ENCODE measurements around the gene GALNT13.

Gene GALNT13

DNA sequence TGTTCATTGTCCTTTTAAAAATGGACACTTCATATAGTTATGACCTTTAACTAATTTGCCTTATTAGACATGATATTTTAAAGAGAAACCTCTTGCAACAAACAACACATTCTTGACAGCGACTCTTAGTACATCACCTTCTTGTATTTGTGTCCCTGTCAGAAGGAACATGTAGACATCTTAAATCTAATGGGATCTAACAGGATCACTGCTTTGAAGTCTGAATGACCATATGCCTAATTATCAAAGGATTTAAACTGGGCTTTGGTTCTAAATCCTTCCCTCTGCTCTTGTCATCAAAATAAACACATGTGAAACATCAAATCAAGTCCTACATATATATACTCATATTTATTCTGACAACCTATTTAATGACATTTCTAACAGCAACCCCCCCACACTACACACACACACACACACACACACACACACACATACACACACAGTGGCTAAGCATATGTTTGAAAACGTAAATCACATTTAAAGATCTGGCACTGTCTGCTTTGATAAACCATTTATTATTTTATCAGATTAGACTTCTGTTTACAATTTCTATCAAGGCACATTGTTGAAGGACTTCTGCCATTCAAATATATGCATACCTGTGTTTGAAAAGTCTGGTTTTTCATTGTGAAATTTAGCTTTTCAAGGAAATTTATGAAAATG is 4.2 kb downstream of the GALNT13 start:
- Histone ChIP-seq H3K27me3 (replicated peaks; ENCODE audit: control insufficient read depth, insufficient read depth, low read length) (peaks cover 11% of the 10 kb centered on the region), H3K36me3 (ENCODE audit: control insufficient read depth, insufficient read depth, low read length, severe bottlenecking) (no peaks in the 10 kb centered on the region), H3K9me3 (ENCODE audit: control insufficient read depth, low read length) (no peaks in the 10 kb centered on the region), H3K4me3 (ENCODE audit: low read length) (no peak overlapping the region), H3K4me1 (ENCODE audit: control insufficient read depth, insufficient read depth, low read length) (peaks cover 11% of the 10 kb centered on the region), H3K9ac (ENCODE audit: low read length) (no peak overlapping the region)
- no peak for DNase-seq (ENCODE audit: low read depth)

- no peak overlapping the region for H3K4me3 ChIP-seq (ENCODE audit: low read length)
- H3K36me3 ChIP-seq (ENCODE audit: control insufficient read depth, insufficient read depth, low read length, severe bottlenecking) = no peaks in the 10 kb centered on the region
- no peaks in the 10 kb centered on the region for H3K27me3 ChIP-seq (replicated peaks; ENCODE audit: control insufficient read depth, insufficient read depth, low read length)
- H3K9me3 ChIP-seq (ENCODE audit: control insufficient read depth, low read length) = no peaks in the 10 kb centered on the region
- DNase-seq (ENCODE audit: low read depth) = no peak
- H3K9ac ChIP-seq (ENCODE audit: low read length) = no peak overlapping the region
- H3K4me1 ChIP-seq (ENCODE audit: control insufficient read depth, insufficient read depth, low read length) = no peaks in the 10 kb centered on the region
Observed at GRCh38 chr2:153880926-153881325, 9.2 kb downstream of the GALNT13 start.

DNA sequence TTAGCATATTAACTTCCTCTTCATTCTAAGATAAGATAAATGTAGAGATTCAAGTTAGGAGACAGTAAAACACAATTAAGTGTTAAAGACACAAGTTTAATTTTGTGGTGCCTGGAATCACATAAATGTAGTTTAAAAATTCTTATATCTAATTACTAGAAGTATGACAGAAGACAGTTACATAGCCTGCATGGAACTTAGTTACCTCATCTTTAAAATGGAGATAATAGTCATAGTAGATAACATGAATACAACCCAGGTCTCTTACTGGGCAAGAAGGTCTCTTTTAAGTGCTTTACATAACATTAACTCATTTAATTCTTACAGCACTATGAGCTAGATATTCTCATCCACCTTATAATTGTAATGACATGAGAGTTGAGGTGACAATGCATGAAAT is 15.1 kb downstream of the GALNT13 start:
- Histone ChIP-seq H3K9ac (ENCODE audit: low read length) (no peak overlapping the region), H3K27me3 (replicated peaks; ENCODE audit: control insufficient read depth, insufficient read depth, low read length) (no peaks in the 10 kb centered on the region), H3K9me3 (ENCODE audit: control insufficient read depth, low read length) (no peaks in the 10 kb centered on the region), H3K4me3 (ENCODE audit: low read length) (no peak overlapping the region), H3K4me1 (ENCODE audit: control insufficient read depth, insufficient read depth, low read length) (no peaks in the 10 kb centered on the region), H3K36me3 (ENCODE audit: control insufficient read depth, insufficient read depth, low read length, severe bottlenecking) (no peaks in the 10 kb centered on the region)
- DNase-seq (ENCODE audit: low read depth) = no peak

GRCh38 chr2:153890576-153890975 is 18.9 kb downstream of the GALNT13 start:
- no peaks in the 10 kb centered on the region for H3K27me3 ChIP-seq (replicated peaks; ENCODE audit: control insufficient read depth, insufficient read depth, low read length)
- no peaks in the 10 kb centered on the region for H3K9me3 ChIP-seq (ENCODE audit: control insufficient read depth, low read length)
- DNase-seq (ENCODE audit: low read depth) = no peak
- H3K36me3 ChIP-seq (ENCODE audit: control insufficient read depth, insufficient read depth, low read length, severe bottlenecking) = no peaks in the 10 kb centered on the region
- H3K4me3 ChIP-seq (ENCODE audit: low read length) = no peak overlapping the region
- H3K9ac ChIP-seq (ENCODE audit: low read length) = no peak overlapping the region
- no peaks in the 10 kb centered on the region for H3K4me1 ChIP-seq (ENCODE audit: control insufficient read depth, insufficient read depth, low read length)

DNA sequence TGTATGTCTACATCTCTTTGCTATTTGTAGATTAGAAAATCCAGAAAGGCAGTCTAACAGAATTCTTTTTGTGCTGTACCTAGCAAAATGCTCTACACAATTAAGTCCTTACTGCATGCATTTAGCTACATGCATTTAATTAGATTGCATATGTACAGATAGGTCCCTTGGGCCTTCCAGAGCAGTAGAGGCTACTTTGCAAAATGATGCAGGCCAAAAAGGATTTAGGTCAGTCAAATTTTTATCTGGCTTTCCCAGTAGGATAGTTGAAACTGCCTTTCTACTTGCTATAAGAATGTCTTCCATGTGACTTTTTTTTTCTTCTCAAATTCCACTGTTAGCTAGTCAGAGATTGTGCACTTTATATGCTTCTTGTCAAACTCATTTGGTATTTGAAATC is 19.3 kb downstream of the GALNT13 start:
- Histone ChIP-seq H3K27me3 (replicated peaks; ENCODE audit: control insufficient read depth, insufficient read depth, low read length) (no peaks in the 10 kb centered on the region), H3K9ac (ENCODE audit: low read length) (no peak overlapping the region), H3K9me3 (ENCODE audit: control insufficient read depth, low read length) (no peaks in the 10 kb centered on the region), H3K36me3 (ENCODE audit: control insufficient read depth, insufficient read depth, low read length, severe bottlenecking) (no peaks in the 10 kb centered on the region), H3K4me3 (ENCODE audit: low read length) (no peak overlapping the region), H3K4me1 (ENCODE audit: control insufficient read depth, insufficient read depth, low read length) (no peaks in the 10 kb centered on the region)
- no peak for DNase-seq (ENCODE audit: low read depth)

- Histone ChIP-seq H3K9me3 (ENCODE audit: control insufficient read depth, low read length) (peaks cover 3% of the 10 kb centered on the region), H3K27me3 (replicated peaks; ENCODE audit: control insufficient read depth, insufficient read depth, low read length) (no peaks in the 10 kb centered on the region), H3K36me3 (ENCODE audit: control insufficient read depth, insufficient read depth, low read length, severe bottlenecking) (no peaks in the 10 kb centered on the region), H3K9ac (ENCODE audit: low read length) (no peak overlapping the region), H3K4me1 (ENCODE audit: control insufficient read depth, insufficient read depth, low read length) (no peaks in the 10 kb centered on the region), H3K4me3 (ENCODE audit: low read length) (no peak overlapping the region)
- DNase-seq (ENCODE audit: low read depth) = no peak
Observed at GRCh38 chr2:153912798-153913396, 41.2 kb downstream of the GALNT13 start.

DNA sequence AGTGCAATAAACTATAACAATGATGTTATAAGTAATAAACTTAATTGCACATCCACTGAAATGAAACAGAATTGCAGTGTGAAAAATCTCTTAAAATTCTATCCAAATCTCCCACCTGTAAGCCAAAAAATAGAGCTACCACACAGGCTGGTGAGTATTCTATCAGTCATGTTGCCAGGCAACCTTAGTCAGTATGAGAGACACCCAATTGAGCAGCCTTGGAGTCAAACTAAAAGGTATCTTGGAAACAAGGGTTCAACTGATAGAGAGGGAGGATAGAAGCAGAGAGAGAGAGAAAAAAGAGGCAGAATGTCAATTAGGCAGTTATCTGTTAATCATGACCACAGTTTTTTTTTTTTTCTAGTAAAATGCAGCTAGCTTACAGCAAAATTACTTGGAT is 45.8 kb downstream of the GALNT13 start:
- H3K27me3 ChIP-seq (replicated peaks; ENCODE audit: control insufficient read depth, insufficient read depth, low read length) = no peaks in the 10 kb centered on the region
- H3K9ac ChIP-seq (ENCODE audit: low read length) = no peak overlapping the region
- H3K36me3 ChIP-seq (ENCODE audit: control insufficient read depth, insufficient read depth, low read length, severe bottlenecking) = no peaks in the 10 kb centered on the region
- DNase-seq (ENCODE audit: low read depth) = no peak
- H3K4me3 ChIP-seq (ENCODE audit: low read length) = no peak overlapping the region
- no peaks in the 10 kb centered on the region for H3K4me1 ChIP-seq (ENCODE audit: control insufficient read depth, insufficient read depth, low read length)
- no peaks in the 10 kb centered on the region for H3K9me3 ChIP-seq (ENCODE audit: control insufficient read depth, low read length)

DNA sequence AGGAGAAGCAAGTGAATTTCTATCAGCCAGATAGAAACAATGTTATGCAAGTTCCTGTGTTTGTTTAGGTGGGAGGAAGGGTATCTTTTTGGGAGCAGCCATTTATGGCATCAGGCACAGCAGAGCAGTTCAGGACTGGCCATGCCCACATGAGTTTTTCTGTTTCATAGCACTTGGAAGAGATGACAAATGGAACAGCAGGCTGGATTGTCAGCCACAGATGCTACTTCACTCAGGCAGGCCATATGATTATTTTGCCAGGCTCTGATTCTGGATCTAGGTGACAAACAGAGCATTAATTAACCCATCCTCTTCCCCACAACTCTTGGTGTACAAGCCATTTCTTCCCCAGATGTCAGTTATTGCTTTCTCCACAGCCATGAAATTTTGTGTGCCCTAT is 63.8 kb downstream of the GALNT13 start:
- H3K36me3 ChIP-seq (ENCODE audit: control insufficient read depth, insufficient read depth, low read length, severe bottlenecking) = no peaks in the 10 kb centered on the region
- H3K27me3 ChIP-seq (replicated peaks; ENCODE audit: control insufficient read depth, insufficient read depth, low read length) = no peaks in the 10 kb centered on the region
- peaks cover 8% of the 10 kb centered on the region for H3K4me1 ChIP-seq (ENCODE audit: control insufficient read depth, insufficient read depth, low read length)
- DNase-seq (ENCODE audit: low read depth) = no peak
- no peaks in the 10 kb centered on the region for H3K9me3 ChIP-seq (ENCODE audit: control insufficient read depth, low read length)
- no peak overlapping the region for H3K9ac ChIP-seq (ENCODE audit: low read length)
- H3K4me3 ChIP-seq (ENCODE audit: low read length) = no peak overlapping the region

DNA sequence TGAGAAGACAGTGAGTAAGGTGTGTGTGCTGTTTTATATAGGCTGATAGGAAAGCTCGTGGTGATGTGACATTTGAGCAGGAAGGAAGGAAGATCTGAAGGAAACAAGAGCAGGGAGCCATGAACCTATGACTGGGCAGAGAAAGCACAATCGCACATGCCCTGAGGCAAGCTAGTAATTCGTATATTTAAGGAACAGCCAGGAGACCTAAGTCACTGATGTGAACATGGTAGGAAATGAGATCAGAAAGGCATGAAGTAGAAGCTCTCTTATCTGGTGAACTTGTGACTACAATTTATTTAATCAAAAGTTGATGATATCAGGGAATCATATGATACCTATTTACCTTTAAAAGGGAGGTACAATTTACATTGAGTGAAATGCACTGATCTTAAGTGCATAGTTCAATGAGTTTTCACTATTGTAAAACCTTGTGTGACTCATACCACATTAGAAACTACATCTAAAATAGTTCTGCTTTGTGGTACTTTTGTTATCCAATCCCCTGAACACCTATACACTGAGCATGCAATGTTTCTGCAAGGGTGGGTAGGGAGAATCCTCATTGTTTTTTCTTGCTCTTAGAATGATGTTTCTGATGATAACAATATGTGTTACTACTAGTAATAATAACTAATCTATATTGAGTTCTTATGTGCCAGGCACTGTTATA is 67.5 kb downstream of the GALNT13 start:
- Histone ChIP-seq H3K4me3 (ENCODE audit: low read length) (no peak overlapping the region), H3K27me3 (replicated peaks; ENCODE audit: control insufficient read depth, insufficient read depth, low read length) (no peaks in the 10 kb centered on the region), H3K9me3 (ENCODE audit: control insufficient read depth, low read length) (no peaks in the 10 kb centered on the region), H3K36me3 (ENCODE audit: control insufficient read depth, insufficient read depth, low read length, severe bottlenecking) (no peaks in the 10 kb centered on the region), H3K9ac (ENCODE audit: low read length) (no peak overlapping the region), H3K4me1 (ENCODE audit: control insufficient read depth, insufficient read depth, low read length) (peaks cover 19% of the 10 kb centered on the region)
- DNase-seq (ENCODE audit: low read depth) = no peak

GRCh38 chr2:153940511-153940910 is 68.8 kb downstream of the GALNT13 start:
- DNase-seq (ENCODE audit: low read depth) = no peak

GRCh38 chr2:153944800-153945199 is 73.1 kb downstream of the GALNT13 start:
- Histone ChIP-seq H3K4me1 (ENCODE audit: control insufficient read depth, insufficient read depth, low read length) (peaks cover 18% of the 10 kb centered on the region), H3K4me3 (ENCODE audit: low read length) (no peak overlapping the region), H3K9me3 (ENCODE audit: control insufficient read depth, low read length) (peaks cover 3% of the 10 kb centered on the region), H3K9ac (ENCODE audit: low read length) (no peak overlapping the region), H3K27me3 (replicated peaks; ENCODE audit: control insufficient read depth, insufficient read depth, low read length) (no peaks in the 10 kb centered on the region), H3K36me3 (ENCODE audit: control insufficient read depth, insufficient read depth, low read length, severe bottlenecking) (no peaks in the 10 kb centered on the region)
- no peak for DNase-seq (ENCODE audit: low read depth)

More at GRCh38 chr2:153940511-153940910, 68.8 kb downstream of the GALNT13 start:
- no peaks in the 10 kb centered on the region for H3K36me3 ChIP-seq (ENCODE audit: control insufficient read depth, insufficient read depth, low read length, severe bottlenecking)
- H3K4me3 ChIP-seq (ENCODE audit: low read length) = no peak overlapping the region
- no peaks in the 10 kb centered on the region for H3K9me3 ChIP-seq (ENCODE audit: control insufficient read depth, low read length)
- H3K27me3 ChIP-seq (replicated peaks; ENCODE audit: control insufficient read depth, insufficient read depth, low read length) = no peaks in the 10 kb centered on the region
- no peak overlapping the region for H3K9ac ChIP-seq (ENCODE audit: low read length)
- peaks cover 19% of the 10 kb centered on the region for H3K4me1 ChIP-seq (ENCODE audit: control insufficient read depth, insufficient read depth, low read length)
